GM19025 (cell line): Measurements from ENCODE around the gene SLA2.
A peak's percentile ranks its signal among the peaks of the same experiment; 100 is the strongest.
"Not testable (repeated sequence)": the region's sequence is repeated elsewhere in the genome, so short reads cannot be mapped to it uniquely, and the experiment has no call there.

Experiments used
- ATAC-seq: cut with Tn5 transposase; IDR thresholded peaks from one replicate; pipeline ENCODE4 v1.9.1; 2021; ENCODE audit warnings: mild to moderate bottlenecking, low read depth, moderate library complexity; ENCODE audit not compliant: unreplicated experiment

Gene SLA2

DNA sequence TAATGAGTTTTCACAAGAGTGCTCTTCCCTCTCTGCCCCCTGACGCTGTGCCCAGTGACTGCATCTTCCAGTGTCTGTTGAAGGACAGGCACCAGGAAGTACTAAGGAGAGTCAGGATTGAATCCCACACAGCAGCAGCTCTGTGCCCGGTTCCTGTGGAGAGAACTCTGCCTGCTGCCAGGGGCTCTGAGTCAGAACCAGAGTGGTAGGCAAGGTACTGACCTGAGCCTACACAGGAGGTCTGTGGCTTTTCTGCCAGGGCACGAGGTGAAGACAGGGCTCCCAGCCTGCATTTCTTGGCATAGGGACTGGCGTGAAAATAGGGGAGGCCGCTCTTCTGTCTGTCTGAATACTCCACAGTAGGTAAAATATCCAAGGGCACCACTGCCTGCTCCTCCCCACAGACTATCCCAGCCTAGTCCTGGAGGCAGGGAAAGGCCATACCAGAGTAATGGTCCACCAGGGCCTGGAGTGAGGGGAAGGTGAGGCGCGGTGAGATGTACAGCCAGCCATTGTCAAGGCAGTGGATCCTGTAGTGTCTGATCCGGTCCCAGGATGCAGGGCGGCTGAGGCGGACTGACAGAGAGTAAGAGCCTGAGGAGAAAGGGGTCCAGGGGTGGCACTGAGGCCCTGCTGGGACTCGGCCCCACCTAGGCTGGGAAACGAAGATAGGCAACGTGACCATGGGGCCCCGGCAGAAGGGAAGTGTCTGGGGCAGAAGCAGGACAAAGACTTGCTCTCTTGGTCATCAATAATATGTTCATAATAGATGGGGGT lies 31.0 kb downstream of the SLA2 start:
- no peak for ATAC-seq

DNA sequence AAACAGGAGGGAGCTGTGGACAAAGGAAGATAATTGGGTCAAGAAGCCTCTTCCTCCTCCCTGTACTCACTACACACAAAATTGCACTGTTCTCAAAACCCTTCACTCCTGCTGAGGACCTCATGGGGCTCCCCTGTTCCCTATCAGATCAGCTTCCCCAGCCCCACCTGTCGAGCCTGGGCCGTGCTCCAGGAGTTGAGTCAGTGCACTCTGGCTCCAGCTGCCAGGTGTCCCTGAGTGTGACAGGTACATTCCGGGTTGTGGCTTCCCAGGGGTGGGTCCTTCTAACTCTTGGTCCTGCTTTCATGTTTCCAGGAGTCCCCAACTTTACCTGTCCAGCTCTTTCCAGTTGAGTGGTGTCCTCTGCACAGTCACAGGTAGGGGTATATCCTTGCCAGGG lies 32.0 kb downstream of the SLA2 start:
- ATAC-seq = no peak

DNA sequence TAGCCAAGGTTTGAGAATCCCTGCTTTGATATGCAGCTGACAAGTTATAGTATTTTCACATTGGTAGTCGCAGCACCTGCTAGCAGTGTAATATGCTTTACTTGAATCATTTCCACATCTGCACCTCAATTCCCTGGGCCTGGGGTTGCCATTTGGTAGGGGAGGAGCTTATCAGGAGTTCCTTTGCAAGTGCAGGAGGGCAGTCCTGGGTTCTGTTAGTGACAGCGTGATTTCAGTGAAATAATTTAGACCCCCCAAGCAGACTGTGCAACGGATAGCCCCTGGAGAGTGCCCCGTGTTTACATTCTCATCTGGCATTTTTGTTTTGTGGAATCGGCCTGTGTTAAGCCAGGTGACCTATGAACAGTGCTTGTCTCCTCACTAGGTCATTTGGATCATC lies 34.4 kb downstream of the SLA2 start:
- no peak for ATAC-seq

DNA sequence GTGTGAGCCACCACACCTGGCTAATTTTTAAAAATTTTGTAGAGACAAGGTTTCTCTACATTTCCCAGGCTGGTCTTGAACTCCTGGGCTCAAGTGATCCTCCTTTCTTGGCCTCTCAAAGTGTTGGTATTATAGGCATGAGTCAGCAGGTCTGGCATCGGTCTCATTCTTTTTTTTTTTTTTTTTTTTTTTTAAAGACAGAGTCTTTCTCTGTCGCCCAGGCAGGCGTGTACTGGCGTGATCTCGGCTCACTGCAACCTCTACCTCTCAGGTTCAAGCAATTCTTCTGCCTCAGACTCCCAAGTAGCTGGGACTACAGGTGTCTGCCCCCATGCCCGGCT lies 37.6 kb downstream of the SLA2 start:
- ATAC-seq = not testable (repeated sequence)

DNA sequence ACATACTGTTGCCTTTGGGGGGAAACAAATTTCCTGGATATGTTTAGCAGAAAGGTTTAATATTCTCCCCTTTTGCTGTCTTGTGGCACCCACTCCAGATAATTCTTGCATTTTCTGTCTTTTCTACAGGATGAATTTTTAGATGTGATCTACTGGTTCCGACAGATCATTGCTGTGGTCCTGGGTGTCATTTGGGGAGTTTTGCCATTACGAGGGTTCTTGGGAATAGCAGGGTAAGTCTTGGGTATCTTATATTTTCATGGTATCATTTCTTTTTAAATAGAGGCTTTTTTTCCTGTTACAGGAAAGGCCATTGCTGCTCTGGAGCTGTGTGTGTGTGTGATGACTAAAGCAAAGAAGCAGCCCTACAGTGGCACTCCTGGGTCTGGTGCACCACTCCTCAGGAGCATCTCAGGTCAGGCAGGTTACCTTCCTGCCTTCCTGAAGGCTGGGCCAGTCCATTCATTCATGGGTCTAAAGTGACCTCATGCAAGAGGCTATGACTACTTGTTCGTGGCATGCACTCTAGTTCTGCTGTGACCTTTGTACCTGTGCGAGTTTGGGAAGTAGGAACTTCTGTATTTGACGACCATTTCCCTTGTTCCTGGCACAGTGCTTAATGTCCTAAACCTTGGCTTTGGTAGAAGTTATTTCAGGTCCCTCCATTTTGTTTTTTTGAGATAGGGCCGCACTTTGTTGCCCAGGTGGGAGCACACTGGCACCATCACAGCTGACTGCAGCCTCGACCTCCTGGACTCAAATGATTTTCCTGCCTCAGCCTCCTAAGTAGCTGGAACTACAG lies 38.2 kb downstream of the SLA2 start:
- no peak for ATAC-seq

DNA sequence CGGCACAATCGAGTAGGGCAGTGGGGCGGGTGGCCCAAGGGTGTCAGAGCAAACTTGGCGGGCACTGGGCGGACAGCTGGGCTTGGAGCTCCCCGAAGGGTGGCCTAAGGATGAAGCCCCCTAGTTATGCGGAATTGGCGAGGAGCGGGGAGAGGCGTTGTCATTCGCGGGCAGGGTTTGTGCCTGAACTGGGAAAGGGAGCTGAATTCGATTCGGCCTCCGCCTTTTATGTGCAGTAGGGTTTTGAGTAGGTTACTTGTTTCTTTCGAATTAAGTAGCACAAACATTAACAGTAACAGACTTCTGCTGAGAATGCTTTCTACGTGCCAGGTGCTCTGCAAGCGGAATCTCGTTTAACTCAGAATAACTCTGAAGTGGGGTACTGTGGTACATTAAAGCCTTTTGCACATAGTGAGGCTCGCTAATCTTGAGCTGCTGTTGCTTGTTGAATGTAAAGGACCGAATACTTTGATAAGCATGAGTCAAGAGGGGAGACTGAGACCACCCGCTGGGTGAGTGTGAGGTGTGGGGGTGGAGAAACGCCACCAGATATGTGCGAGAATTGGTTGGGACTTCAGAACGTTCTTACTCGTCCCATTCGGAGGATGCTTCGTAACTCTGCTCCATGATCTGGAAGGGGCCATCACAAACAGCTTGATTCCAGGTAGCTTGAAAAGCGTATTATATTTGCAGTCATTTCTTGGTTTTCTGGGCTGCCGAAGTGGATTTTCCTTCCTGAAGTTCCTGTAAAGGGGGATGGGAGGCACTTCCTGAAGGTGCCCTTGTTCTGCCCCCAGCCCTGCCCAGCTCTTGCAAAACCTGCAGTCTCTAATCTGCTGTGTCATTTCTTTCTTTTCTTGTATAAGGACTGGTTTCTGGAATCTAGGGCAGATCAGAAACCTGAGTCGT lies 39.6 kb downstream of the SLA2 start:
- no peak for ATAC-seq

DNA sequence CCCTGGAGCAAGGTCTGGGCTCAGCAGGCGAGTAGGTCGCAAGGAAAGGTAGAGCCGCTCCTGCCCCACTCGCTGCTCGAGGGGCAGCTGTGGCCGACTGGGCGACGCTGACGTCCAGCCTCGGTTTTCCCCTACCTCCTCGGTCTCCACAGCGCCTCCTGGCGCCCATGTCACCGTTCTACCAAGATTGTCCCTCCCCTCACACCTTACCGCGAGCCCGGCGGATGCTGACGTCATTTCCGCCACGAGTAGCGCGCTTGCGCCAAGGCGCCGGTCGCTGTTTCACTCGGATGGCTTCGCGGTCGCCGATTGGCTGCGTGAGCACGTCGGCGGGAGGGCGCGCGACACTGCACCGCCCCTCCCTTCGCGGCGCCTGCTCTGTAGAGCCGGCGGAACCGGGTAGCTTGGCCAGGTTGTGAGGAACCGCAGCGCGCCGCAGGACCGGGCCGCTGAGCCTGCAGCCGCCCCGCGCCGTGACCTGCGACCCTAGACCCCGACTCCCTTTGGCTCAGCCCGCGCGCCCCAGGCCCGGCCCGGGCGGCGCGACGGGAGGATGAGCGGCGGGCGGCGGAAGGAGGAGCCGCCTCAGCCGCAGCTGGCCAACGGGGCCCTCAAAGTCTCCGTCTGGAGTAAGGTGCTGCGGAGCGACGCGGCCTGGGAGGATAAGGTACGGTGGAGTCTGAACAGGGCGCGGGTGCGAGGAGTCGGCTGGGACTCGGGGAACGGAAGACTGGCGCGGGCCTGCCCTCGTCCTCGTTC lies 40.4 kb downstream of the SLA2 start, which contains the start of gene RAB5IF:
Gene RAB5IF, plus strand, starts transcription at position 381 of the 759 bp plus-strand sequence. Its CDS starts 173 bp downstream, at position 554.
- peak; percentile 86 for ATAC-seq

DNA sequence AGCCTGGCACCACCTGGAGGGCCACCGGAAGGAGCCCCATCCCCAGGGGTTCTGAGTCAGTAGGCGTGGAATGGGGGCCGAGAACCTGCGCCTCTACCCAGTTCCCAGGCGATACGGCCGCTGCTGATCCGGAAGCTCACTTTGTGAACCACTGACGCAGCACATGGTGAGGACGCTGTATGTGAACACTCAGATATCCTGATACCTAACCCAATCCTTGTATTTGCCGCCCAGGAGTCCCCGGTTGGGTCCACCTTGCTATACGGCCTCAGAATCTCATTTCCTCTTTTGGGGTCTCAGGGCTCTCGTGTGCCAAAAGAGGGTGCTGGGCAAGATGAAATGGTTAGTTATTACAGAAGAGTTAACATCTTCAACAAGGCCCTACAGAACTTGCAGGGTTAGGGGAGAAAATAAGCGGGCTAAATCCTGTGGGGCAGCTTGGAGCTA lies 41.0 kb downstream of the SLA2 start:
- ATAC-seq = peak; percentile 23

DNA sequence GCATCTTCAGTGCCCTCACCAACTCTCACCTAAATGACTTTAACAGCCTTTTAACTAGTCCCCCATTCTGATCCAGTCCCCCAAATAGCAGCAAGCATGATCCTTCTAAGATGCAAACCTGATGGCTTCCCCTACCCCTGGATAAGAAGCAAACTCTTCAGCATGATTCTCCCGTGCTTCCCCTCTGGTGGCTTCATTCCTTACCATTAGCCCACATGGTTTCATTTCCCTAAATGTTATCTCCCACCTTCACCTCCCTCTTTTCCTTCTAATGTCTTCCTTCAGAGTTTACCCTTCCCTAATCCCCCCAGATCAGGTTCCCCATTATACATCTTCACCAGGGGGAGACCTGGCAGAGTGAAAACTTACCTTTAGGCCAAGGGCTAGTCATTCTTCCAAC lies 44.5 kb downstream of the SLA2 start:
- ATAC-seq = no peak

DNA sequence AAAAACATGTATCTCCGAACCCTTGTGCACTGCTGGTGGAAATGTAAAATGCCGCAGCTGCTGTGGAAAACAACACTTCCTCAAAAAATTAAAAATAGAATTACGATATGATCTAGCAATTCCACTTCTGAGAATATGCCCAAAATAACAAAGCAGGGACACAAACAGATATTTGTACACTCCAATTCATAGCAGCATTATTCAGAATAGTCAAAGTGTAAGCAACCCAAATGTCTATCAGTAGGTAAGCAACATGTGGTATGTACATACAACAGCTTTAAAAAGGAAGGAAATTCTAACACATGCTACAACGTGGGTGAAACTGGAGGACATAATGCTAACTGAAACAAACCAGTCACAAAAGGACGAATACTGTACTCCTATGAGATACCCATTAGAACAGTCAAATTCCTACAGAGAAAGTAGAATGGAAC lies 46.1 kb downstream of the SLA2 start:
- no peak for ATAC-seq

DNA sequence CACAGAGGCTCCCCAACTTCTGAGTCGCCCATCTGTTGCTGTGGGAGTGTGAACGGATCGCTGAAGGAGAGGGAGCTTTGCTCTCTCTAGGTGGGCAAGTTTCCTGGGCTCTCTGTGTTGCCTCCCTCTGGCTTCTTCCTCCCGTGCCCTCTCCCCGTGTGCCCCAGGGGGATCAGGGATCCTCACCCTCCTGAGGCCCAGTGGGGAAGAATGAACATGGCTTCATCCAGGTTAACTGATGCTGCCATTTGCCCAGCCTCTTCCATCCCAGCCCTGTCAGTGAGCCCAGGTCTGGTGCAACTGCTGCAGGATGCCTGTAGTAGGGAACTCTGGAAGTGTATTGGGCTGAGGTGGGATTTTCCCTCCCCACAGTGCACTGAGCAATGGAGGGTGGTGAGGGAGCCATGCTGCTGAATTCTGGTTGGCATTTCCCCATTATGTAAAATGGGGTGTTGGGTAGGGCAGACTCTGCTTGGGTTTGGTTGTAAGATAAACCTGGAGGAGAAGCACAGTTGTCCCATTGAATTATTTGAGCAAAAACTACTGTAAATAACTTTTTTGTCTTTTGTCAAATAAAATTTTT lies 52.6 kb downstream of the SLA2 start:
- no peak for ATAC-seq

DNA sequence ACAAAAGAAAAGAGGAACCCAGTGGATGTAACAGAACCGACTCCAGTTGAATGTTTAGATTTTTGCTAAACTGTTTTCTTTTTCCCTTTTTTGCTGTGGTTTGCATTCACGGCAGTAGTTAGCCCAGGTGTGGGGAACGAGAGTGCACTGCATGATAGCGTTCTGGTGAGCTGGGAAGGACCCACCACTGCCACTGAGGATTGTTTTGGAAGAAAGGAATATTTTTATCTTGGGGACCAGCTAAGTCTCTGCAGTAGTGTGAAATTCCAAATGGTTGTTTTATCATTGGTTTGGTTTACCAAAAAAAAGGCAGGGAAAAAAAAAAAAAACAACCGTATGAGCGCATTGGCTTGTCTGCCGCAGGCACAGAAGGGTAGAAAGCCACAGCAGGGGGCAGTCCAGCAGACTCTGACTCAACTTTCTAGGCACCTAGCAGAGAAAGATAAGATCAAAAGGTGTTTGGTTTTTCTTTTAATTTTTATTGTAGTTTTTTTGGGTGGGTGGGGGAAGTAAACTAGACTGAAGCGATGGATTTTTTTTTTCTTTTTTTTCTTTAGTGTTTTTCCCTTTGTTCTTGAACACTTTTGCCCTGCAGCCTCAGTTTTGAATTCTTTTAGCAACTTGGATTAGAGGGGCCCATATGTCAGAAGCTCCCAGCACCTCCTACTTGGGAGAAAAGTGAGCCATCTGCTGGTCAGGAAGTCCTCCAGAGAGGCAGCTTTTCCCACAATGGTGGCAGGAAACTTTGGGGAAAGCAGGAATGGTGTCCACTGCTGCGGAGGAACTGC lies 53.9 kb downstream of the SLA2 start:
- no peak for ATAC-seq

DNA sequence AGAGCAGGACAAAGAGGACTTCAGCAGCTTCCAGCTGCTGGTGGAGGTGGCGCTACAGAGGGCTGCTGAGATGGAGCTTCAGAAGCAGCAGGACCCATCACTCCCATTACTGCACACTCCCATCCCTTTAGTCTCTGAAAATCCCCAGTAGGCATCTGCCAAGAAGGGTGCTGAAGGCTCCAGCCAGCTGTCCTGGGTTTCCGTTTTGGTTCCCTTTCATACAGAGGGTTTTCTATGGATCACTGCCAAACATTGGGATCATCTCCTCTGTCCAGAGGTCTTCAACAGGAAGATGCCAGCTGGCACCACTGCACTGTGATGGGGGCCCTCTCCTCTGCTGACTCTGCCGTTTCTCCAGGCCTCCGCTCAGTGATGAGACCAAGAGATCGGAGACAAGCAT lies 54.7 kb downstream of the SLA2 start:
- ATAC-seq = no peak

DNA sequence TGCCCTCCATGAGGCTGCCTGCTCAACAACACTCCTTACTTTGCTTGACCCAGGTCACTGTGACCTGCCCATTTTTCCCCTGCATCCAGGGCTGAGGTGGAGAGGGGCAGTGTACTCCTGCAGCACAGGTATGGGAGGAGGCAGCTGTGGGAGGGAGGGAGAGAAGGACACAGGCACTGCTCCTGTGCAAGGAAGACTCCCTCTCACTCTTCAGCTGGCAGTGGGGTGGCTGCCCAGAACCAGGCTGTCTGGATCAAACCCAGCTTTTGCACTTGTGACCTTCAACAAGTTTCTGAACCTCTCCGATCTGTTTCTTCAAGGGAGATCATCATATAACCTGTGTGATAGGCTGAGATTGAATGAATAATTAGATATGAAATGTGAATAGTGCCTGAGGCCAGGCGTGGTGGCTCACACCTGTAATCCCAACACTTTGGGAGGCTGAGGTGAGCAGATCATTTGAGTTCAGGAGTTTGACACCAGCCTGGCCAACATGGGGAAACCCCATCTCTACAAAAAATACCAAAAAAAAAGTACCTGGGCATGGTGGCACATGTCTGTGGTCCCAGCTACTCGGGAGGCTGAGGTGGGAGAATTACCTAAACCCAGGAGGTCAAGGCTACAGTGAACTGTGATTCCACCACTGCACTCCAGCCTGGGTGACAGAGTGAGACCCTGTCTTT lies 58.5 kb downstream of the SLA2 start:
- no peak for ATAC-seq

DNA sequence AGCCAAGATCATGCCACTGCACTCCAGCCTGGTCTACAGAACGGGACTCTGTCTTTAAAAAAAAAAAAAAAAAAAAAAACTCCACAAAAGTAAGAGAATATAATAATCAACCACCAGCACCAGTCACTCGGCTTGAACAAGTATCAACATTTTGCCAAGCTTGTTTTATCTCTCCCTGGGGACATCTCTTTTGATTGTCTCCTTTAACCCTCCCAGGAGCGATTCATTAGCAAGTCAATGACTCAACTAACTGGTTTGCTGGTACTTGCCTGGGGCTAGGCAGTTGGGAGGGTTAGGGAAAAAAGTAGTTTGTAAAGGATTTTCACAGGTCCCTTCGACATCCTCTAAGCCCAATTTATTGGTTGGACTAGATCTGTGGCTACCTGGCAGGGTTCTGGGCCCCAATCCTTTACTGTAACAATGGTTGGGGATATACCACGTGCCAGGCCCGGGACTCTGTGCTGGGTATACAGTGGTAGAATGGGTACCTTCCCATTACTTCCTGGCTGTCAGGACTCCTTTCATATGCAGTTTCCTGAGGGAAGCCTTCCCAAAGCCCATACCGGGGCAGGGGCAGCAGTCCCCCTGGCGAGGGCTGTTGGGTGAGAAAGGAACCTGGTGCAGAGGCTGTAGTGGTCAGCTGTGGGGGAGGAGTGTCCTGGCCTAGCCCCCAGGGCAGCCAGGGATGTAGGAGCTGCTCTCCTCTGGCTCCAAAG lies 60.4 kb downstream of the SLA2 start:
- no peak for ATAC-seq

DNA sequence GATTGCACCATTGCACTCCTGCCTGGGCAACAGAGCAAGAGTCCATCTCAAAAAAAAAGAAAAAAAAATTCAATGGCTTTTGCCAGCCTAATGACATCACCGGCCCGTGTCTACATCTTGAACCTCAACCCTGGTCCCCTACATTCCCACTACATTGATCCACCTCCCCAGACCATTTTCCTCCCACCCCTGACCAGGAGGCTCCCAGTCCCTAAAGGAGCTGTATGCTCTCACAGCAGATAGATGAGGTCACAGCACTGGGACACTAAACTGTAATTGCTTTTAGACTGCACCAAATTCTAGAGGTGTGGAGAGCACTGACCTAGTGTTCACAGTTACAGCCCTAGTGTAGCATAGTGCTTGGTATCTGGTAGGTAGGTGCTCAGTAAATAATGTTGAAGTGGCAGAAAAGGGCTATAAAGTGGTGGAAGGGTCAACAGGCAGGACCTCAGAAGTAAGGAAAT lies 61.9 kb downstream of the SLA2 start:
- no peak for ATAC-seq

DNA sequence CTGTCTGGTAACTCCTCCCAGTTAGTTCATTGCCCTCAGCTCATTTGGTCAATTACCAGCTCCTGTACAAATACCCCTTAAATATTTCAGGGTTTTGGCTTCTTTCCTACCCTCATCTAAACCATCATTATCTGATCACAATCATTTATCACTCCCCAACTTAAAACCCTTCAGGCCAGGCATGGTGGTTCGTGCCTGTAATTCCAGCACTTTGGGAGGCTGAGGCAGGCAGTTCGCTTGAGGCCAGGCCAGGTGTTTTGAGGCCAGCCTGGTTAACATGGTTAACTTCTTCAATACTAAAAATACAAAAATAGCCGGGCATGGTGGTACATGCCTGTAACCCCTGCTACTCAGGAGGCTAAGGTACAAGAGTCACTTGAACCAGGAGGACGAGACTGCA lies 63.2 kb downstream of the SLA2 start:
- no peak for ATAC-seq

DNA sequence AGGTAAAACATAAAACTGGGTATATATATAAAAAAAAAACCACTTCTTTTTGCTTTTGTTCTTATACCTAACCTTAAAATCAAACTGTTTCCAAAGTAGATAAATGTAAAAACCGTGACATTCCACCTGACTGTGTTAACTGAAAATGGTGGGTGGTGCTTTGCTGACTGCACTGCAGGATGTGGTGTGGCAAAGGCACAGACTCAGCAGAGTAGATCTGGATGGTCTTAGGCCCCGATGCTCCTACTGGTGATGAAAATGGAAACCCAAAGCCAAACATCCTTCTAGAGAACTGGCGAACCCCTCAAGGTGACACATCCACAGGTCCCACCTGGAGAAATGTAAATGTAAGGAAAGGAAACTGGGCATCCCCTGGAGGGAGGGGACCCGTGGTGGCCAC lies 63.7 kb downstream of the SLA2 start:
- no peak for ATAC-seq
